ENCODE results near the gene UBTF.

- TF ChIP-seq RNF2 (IDR thresholded peaks at IDR 0.05; ENCODE audit: borderline replicate concordance, low read depth), result no peak
- TF ChIP-seq CBX2 (IDR thresholded peaks at IDR 0.05; ENCODE audit: borderline replicate concordance, low read depth), result no peak
Observed at GRCh38 chr17:44191369-44191768, 28.1 kb downstream of the UBTF start.
